HG02642 (cell line): ENCODE measurements around the gene UBE2B.
"Not testable (repeated sequence)": the region's sequence is repeated elsewhere in the genome, so short reads cannot be mapped to it uniquely, and the experiment has no call there.

Source experiments
- ATAC-seq: cut with Tn5 transposase; IDR thresholded peaks from one replicate; pipeline ENCODE4 v1.9.1; 2021; ENCODE audit warnings: mild to moderate bottlenecking; ENCODE audit not compliant: unreplicated experiment, poor library complexity

Gene UBE2B

DNA sequence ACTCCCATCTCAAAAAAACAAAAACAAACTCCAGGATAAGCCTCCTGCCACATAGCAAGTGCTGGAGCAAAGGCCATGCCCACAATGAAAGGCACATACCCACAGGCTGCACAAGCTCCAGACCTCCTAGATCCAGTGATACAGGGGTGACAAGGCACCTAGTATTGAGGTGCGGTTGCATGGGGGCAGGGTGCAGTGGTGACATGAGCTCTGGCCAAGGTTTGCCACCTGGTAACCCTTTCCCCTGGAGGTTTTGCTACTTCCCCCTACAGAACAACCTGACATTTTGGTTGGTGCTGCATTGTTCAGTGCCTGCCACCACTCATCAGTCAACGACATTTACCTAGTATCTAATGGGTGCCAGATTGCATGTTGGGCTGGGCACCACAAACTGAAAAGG is 25.8 kb downstream of the UBE2B start:
- no peak for ATAC-seq

DNA sequence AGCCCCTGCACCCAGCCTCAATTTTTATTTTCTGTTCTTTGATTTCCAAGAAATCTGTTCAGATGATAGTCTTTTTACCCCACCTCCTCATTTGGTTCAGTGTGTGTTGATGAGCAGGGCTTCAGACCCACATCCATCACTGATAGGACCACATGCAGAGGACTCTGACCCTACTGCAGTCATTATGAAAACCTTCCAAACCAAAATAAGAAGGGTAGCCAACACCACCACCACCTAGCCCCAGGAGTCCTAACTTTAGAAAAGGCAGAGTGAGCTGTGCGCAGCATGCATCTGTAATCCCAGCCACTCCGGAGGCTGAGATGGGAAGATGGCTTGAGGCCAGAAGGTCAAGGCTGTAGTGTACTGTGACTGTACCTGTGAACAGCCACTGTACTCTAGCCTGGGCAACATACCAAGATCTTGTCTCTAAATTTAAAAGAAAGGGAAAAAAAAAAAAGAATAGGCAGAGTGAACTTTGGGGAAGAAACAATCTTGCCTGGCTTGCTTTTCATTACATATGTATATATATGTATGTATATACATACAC is 27.3 kb downstream of the UBE2B start:
- ATAC-seq = no peak

DNA sequence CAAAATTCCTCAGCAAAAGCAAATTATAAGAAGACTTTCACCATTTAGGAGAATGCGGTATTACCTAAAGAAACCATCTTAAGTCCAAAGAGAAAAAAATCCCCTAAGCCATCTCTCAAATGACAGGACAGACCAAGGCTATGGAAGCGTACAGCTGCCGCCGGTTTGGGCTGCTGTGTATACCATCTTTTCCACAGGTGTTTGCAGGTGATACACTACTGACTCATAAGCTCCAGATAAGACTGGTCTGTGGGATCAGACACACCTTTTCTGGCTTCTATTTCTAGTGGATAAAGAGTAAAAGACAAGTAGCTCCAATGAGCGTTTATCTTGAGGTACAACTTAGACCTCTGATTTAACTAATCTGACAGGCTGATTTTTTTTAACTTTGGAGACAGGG is 32.6 kb downstream of the UBE2B start:
- ATAC-seq = no peak

DNA sequence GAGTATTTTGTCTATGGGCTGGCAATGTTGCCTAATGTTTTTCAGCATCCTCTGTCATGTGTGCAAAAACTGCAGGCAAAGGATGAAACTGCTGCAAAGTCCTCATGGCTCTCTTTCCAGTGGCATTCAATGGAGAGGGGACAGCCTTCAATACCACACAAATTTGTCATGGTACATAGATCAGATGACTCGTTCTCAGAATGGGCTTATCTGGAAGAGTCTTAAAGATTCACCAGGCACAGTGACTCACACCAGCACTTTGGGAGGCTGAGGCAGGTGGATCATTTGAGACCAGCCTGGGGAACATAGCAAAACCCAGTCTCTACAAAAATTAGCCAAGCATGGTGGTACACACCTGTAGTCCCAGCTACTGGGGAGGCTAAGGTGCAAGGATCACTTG is 35.0 kb downstream of the UBE2B start:
- no peak for ATAC-seq

- ATAC-seq = no peak
Measured at GRCh38 chr5:134409321-134409720, 38.0 kb downstream of the UBE2B start.

DNA sequence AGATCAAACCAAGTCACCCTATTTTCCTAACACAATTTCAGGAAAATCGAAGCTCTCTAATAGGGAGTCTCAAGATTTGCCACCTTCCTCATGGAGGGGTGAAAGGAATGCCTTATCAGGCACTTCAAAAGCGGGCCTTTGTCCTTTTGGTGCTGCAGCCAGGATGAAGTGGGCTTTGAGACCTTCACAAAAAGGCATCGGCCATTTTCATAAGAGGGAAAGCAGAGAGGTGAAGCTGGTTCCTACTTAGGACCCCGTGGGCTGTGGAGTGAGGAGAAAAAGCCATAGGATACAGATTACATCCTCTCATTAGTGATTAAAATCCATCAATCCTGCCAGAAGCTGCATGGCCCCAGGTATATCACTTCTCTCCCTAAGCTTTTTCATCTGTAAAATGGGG is 39.5 kb downstream of the UBE2B start:
- no peak for ATAC-seq

DNA sequence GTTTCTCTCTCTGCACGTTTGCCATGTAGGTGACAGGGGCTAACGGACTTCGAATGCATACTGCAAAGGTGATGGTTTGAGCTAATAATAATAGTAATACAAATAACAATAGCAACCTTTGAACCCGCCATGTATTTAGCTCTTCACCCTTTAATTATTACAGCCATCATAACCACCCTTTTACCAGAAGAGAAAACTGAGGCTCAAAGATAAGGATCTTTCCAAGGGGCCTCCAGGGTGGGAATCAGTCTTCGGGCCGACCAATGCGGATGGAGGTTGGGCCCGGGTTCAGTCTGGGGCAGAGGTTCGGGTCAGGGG is 39.8 kb downstream of the UBE2B start:
- ATAC-seq = no peak

DNA sequence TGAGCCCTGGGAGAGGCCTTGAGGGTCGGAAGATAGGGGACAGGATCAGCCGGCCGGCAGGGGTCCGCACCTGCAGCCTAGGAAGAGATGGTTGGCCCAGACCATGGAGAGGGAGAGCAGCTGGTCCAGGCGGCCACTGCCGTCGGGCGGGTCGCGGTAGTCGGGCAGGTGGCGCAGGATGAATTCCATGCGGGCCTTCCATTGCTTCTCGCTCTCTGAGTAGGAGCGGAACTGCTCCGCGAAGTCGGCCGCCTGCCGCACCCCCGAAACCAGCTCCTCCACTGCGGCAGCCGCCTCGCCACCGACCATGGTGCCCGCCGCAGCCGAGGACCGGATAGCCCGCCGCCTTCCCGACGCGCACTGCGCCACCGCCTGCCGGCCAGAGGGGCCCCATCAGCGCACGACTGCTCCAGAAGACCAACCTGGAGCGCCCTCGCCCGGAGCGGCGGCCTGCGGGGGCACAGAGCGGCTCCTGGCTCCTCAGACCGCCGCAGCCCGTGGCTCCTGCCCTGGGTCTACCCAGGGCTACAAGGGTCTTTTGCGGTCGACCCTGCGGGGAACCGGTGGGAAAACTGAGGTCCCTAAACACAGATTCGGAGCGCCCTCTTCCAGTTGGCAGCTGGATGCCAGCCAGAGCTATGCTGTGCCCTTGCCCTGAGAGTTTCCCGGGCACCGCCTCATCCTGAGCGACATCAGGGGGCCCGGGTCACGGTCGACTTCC is 40.3 kb downstream of the UBE2B start, which contains the start of gene CDKN2AIPNL:
CDKN2AIPNL (minus strand) TSS at position 336 of the 721 bp plus-strand sequence; CDS start at position 309, 27 bp downstream.
- ATAC-seq = peak; percentile 98

DNA sequence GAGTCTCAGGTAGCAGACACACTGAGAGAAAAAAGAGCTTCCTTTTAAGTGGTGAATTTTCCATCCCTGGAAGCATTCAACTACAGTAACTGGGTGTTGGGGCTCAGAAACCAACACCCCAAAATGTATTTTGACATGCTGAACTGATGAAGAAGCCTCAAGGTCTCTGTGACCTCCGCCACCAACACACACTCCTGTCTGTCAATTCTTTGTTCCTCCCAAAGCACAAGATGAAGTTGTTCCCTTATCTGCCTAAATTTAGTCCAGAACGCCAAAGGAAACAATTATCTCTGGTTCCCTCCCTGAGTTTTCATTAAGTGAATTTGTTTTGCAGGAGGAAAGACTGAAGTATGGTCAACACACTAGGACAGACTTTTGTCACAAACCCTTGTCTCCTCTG is 41.7 kb downstream of the UBE2B start:
- no peak for ATAC-seq

GRCh38 chr5:134417707-134418106 is 46.3 kb downstream of the UBE2B start:
- no peak for ATAC-seq

DNA sequence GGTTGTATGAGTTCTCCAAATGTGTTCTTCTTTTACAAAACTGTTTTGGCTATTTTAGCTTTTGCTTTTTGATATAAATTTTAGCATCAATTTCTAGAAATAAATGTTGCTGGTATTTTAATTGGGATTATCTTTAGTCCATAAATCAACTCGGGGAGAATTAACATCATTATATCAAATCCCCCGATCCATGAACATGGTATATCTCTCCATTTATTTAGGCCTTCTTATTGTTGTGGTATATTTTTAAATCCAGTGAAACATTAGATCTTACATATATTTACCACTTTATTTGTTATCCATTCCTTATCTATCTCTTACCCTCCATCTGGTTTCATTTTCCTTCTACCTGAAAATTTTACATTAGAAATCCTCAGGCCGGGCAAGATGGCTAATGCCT is 47.6 kb downstream of the UBE2B start:
- ATAC-seq = no peak

DNA sequence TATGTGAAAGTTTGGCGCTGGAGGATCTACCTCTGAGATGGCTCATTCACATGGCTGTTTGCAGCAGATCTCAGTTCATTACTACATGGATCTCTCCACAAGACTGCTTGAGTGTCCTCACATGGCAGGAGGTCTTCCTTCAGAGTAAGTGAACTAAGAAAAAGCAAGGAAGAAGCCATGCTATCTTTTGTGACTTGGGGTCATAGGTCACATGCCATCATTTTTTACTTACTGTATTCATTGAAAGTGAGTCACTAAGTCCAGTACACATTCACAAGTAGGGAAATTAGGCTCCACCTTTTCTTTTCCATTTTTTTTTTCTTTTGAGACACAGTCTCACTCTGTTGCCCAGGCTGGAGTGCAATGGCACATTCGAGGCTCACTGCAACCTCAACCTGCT is 49.0 kb downstream of the UBE2B start:
- ATAC-seq = no peak

GRCh38 chr5:134421038-134421437 is 49.7 kb downstream of the UBE2B start:
- ATAC-seq = not testable (repeated sequence)

DNA sequence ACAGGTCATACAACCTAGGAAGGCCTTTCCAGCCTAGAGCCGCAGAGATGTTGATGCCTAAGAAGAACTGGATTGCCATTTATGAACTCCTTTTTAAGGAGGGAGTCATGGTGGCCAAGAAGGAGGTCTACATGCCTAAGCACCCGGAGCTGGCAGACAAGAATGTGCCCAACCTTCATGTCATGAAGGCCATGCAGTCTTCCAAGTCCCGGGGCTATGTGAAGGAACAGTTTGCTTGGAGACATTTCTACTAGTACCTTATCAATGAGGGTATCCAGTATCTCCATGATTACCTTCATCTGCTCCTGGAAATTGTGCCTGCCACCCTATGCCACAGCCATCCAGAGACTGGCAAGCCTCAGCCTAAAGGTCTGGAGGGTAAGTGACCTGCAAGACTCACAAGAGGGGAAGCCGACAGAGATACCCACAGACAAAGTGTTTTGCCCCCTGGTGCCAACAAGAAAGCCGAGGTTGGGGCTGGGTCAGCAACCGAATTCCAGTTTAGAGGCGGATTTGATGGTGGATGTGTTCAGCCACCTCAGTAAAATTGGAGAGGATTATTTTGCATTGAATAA is 51.5 kb downstream of the UBE2B start:
- no peak for ATAC-seq

DNA sequence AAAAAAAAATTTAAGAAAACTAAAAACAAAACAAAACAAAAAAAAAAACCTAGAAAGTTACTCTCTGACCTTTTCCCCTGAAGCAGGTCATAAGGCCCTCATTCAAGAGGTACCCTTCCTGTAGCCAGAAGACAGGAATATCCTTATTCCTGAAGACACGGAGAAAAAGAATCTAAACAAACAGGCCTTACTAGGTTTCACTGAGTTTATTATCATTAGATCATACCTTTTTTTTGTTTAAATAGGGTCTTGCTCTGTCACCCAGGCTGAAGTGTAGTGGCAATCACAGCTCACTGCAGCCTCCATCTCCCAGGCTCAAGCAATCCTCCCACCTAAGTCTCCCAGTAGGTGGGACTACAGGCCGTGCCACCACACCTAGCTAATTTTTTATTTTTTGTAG is 52.0 kb downstream of the UBE2B start:
- ATAC-seq = no peak

GRCh38 chr5:134426361-134426760 is 55.0 kb downstream of the UBE2B start:
- ATAC-seq = no peak

DNA sequence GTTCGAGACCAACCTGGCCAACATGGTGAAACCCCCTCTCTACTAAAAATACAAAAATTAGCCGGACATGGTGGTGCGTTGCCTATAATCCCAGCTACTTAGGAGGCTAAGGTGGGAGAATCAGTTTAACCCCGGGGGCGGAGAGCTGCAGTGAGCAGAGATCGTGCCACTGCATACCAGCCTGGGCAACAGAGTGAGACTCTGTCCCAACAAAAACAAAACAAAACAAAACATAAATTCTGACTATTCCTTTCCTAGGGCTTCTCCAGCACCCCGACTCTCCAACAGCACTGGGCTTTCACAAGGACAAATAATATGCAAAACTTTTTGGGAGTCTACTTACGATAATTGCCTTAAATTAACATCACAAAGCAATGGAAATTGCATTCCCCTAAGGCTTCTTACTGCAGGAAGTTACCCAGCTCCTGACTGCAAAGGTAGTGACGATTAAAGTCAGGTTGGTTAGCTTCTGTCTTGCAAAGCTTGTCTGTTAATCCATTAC is 56.2 kb downstream of the UBE2B start:
- ATAC-seq = no peak

GRCh38 chr5:134430001-134430569 is 58.7 kb downstream of the UBE2B start:
- no peak for ATAC-seq

- ATAC-seq = no peak
Measured at GRCh38 chr5:134432174-134432573, 60.8 kb downstream of the UBE2B start.

- ATAC-seq = no peak
Measured at GRCh38 chr5:134432677-134433359, 61.4 kb downstream of the UBE2B start.

DNA sequence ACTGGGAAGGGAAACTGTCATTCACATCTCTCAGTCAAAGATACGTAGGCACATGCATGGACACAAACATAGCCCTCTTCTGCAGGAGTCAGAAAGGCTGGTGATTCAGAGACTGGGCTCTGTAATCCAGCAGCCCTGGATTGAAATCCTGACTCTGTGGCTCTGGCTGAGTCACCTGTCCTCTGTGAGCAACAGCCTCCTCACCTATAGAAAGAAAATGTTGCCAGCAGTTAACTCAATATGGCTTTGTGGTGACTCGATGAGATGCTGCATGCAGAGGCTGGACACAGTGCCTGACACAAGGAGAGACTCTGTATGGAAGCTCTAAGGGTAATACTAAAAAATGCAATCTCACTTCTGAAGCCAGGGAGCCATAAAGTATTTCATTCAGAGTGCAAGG is 64.2 kb downstream of the UBE2B start:
- no peak for ATAC-seq
